Measurements from ENCODE around the gene USF2.

Gene USF2

DNA sequence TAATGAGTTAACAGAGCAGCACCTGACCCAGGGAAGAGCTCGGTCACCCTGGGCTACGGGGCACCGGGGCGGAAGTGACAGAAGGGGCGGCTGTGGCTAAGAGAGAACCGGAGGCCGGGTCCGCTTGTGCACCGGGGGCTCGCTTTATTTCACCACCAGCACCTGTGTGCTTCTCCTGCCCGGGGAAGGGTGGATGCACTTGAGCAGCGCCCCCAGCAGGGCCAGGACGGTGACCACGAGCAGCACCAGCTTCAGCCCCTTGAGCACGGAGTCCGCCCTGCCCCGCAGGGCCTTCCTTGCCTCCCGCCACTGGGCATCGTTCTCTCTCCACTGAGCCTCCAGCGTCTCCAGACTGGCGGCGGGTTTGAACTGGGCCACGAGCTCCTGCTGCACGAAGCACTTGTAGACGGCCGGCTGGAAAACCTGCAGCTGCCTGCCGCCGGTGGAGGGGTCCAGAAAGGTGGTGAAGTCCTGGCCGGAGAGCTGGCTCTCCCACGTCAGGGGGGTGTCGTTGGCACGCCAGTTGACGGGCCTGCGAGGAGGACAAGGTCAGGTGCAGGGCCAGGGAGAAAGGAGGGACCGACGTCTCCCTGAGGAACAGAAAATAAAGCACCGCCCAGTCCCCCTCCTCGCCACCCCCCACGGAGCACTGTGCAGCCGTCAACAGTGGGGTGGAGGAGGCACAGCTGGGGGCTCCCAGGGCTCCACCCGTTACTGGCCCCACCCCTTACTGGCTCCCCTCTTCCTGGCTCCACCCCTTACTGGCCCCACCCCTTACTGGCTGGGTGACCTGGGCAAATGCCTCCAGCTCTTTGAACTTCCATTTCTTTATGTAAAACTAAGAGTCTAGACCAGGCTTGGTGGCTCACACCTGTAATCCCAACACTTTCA lies 43.8 kb upstream of the USF2 start:
- TF ChIP-seq, protein P1, sequence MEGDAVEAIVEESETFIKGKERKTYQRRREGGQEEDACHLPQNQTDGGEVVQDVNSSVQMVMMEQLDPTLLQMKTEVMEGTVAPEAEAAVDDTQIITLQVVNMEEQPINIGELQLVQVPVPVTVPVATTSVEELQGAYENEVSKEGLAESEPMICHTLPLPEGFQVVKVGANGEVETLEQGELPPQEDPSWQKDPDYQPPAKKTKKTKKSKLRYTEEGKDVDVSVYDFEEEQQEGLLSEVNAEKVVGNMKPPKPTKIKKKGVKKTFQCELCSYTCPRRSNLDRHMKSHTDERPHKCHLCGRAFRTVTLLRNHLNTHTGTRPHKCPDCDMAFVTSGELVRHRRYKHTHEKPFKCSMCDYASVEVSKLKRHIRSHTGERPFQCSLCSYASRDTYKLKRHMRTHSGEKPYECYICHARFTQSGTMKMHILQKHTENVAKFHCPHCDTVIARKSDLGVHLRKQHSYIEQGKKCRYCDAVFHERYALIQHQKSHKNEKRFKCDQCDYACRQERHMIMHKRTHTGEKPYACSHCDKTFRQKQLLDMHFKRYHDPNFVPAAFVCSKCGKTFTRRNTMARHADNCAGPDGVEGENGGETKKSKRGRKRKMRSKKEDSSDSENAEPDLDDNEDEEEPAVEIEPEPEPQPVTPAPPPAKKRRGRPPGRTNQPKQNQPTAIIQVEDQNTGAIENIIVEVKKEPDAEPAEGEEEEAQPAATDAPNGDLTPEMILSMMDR (IDR thresholded peaks at IDR 0.05; ENCODE audit: low read depth, low read length) = no peak
- no peak for DNase-seq (ENCODE audit: extremely low read depth, low read depth)

DNA sequence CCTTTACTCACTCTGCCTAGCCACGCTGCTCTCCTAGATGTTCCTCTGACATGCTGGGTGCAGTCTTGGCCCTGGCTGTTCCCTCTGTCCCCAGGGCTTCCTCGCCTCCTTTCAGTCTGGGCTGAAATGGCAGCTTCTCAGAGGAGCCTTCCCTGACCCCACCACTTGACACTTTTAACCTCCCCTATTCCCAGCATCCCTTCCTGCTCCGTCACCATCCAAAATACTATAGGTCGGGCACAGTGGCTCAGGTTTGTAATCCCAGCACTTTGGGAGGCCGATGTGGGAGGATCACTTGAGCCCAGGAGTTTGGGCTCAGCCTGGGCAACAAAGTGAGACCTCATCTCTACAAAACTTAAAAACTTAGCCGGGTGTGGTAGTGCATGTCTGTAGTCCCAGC lies 42.8 kb upstream of the USF2 start:
- no peak for DNase-seq (ENCODE audit: extremely low read depth, low read depth)
- TF ChIP-seq, protein P1 (IDR thresholded peaks at IDR 0.05; ENCODE audit: low read depth, low read length) = no peak

DNA sequence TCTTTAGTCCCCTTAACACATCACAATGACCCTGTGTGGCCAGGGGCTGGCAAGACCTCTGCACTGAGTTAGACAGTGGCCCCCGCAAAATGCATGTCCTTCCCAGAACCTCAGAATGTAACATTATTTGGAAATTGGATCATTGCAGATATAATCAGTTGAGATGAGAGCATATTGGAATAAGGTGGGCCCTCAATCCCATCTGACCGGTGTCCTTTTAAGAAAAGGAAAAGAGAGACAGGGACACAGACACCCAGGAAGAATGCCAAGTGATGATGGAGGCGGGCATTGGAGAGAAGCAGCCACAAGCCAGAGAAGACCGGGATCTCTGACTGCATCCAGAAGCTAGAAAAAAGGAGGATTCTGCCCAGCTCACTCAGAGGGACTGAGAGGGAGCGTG lies 42.0 kb upstream of the USF2 start:
- DNase-seq (ENCODE audit: extremely low read depth, low read depth) = no peak
- TF ChIP-seq, protein P1 (IDR thresholded peaks at IDR 0.05; ENCODE audit: low read depth, low read length) = no peak

DNA sequence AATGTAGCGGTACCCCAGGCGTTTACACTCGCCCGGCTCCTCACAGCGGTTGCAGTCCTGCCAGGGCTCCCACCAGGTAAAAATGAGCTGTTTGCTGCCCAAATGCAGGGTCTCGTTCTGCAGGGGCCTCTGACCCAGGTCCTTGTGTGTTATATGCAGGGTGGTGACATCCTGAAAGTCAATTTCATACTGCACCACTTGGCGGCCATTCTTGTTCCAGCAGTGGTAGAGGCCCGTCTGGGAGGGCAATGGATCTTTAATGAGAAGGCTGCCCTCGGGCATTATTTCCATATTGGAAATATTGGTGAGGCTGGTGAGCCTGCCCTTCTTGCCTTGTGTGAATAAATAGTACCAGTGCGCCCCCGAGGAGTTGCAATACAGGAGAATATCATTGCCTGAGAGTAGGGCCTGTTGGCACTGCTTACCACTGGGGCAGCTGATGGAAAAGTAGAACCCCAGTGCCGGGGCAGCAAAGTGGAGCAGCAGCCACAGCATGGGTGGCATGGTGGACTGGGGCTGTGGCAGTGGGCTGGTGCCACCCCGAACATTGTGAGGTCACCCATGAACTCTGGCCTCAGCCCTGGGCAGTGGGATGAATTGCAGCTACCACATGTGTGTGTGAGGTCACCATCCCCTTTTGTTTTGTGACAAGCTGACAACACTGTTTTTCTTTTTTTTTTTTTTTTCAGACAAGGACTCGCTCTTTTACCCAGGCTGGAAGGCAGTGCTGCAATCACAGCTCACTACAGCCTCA lies 40.4 kb upstream of the USF2 start, which contains the start of gene FAM187B:
FAM187B (minus strand) TSS at position 563 of the 754 bp plus-strand sequence; CDS start at position 504, 59 bp downstream.
- TF ChIP-seq, protein P1 (IDR thresholded peaks at IDR 0.05; ENCODE audit: low read depth, low read length) = no peak
- DNase-seq (ENCODE audit: extremely low read depth, low read depth) = no peak

DNA sequence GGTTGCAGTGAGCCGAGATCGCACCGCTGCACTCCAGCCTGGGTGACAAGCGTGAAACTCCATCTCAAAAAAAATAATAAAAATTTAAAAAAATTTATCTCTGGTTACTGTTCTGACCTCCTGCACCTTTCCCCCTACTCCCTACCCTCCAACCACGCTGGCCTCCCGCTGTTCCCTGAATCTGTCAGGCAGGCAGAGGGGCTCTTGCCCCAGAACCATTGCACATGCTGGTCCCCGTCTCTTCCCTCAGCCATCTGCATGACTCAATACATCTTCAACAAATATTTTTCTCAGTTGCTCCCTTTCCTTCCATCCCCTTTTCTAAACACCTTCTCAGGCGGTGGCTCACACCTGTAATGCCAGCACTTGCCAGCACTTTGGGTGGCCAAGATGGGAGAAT lies 39.2 kb upstream of the USF2 start:
- DNase-seq (ENCODE audit: extremely low read depth, low read depth) = no peak
- TF ChIP-seq, protein P1 (IDR thresholded peaks at IDR 0.05; ENCODE audit: low read depth, low read length) = no peak

DNA sequence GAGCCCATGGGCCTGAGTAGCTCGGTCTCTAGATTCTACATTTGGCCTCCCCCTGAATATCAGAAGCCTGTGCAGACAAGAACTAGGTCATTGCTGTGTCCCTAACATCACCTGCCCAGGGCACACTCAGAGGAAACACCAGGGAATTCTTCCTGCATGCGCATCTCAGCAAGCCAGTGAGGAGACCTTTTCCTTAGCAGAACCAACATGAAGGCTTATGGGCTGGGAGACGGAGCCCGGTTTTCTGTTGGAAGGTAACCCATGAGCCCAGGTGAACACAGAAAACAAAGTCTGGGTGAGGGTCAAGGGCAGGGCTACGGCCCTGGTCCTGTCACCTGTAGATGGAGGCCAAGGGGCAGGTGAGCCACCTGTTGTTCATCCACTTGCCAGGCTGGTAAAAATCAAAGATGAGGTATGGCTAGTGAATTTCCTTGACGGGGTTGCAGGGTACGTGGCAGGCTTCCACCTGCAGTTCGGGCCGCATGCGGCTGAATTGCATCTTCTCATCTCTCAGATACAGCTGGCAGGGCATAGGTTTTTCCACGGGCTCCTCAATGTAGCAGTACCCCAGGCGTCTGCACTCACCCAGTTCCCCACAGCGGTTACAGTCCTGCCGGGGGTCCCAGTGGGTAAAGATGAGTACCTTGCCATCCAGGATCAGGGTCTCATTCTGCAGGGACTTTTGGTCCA lies 36.7 kb upstream of the USF2 start:
- DNase-seq (ENCODE audit: extremely low read depth, low read depth) = no peak
- TF ChIP-seq, protein P1 (IDR thresholded peaks at IDR 0.05; ENCODE audit: low read depth, low read length) = no peak
